ENCODE results near the gene NAV2.

GRCh38 chr11:19886498-19886897 lies 173.9 kb downstream of the NAV2 start:
- TF ChIP-seq, protein P1, sequence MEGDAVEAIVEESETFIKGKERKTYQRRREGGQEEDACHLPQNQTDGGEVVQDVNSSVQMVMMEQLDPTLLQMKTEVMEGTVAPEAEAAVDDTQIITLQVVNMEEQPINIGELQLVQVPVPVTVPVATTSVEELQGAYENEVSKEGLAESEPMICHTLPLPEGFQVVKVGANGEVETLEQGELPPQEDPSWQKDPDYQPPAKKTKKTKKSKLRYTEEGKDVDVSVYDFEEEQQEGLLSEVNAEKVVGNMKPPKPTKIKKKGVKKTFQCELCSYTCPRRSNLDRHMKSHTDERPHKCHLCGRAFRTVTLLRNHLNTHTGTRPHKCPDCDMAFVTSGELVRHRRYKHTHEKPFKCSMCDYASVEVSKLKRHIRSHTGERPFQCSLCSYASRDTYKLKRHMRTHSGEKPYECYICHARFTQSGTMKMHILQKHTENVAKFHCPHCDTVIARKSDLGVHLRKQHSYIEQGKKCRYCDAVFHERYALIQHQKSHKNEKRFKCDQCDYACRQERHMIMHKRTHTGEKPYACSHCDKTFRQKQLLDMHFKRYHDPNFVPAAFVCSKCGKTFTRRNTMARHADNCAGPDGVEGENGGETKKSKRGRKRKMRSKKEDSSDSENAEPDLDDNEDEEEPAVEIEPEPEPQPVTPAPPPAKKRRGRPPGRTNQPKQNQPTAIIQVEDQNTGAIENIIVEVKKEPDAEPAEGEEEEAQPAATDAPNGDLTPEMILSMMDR (IDR thresholded peaks at IDR 0.05; ENCODE audit: borderline replicate concordance, extremely low read depth, low read length, poor library complexity, severe bottlenecking) = no peak
- no peak for TF ChIP-seq EZH2 (IDR thresholded peaks at IDR 0.05; ENCODE audit: borderline replicate concordance, low read depth, low read length, severe bottlenecking)

Measured in DND-41 (cell line).